A549 treated with CpdA at 1 μM for 4 hours (cell line): ENCODE results near the gene PCLO. TPM values are rescaled to one million over a fixed set of nuclear protein-coding genes. Genes with fewer than 3 reads are reported as not detected.

Experiments
- total RNA-seq: library from RNA; stranded (reverse); fragments of 200-300 nt; extraction: Qiagen RNA extraction; gene quantifications from 5 replicates; pipeline ENCODE4 v1.2.3, GENCODE V29; 2022; ENCODE audit warnings: low read depth

Gene PCLO
- total RNA-seq: 0.70 to 2.1 TPM (median 1.1 TPM) in 5 replicates

GRCh38 chr7:83162402-83163256, at the start of gene PCLO:
Gene PCLO, minus strand, starts transcription at chr7:83162884. Its CDS starts 292 bp downstream, at chr7:83162592.

